Activated CD4-positive, CD25-positive, alpha-beta regulatory T cell treated with anti-CD3 and anti-CD28 coated beads, Interleukin-2, amount 50 U/mL, for 72 hours (primary cell): ENCODE measurements around the gene CPOX.
"Not testable (repeated sequence)": the region's sequence is repeated elsewhere in the genome, so short reads cannot be mapped to it uniquely, and the experiment has no call there.

Experiments
- DNase-seq: peaks from one replicate; pipeline ENCODE4 v3.0.0; 2021

CPOX gene

DNA sequence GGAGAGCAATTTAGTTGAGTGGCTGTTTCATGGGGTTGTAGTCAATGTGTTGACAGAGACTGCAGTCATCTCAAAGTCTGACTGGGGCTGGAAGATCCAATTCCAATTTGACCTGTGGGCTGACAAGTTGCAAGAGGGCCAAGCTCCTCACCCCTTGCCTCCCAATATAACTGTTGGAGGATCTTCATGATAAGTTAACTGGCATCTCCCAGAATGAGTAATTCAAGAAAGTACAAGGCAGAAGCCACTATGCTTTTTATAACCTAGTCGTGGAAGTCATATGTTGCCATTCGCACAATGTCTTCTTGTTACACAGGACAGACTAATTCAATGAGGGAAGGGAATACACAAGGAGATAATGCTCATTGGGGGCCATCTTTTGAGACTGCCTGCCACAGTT lies 32.5 kb downstream of the CPOX start:
- no peak for DNase-seq

- not testable (repeated sequence) for DNase-seq
Measured at GRCh38 chr3:98559769-98560168, 33.6 kb downstream of the CPOX start.

DNA sequence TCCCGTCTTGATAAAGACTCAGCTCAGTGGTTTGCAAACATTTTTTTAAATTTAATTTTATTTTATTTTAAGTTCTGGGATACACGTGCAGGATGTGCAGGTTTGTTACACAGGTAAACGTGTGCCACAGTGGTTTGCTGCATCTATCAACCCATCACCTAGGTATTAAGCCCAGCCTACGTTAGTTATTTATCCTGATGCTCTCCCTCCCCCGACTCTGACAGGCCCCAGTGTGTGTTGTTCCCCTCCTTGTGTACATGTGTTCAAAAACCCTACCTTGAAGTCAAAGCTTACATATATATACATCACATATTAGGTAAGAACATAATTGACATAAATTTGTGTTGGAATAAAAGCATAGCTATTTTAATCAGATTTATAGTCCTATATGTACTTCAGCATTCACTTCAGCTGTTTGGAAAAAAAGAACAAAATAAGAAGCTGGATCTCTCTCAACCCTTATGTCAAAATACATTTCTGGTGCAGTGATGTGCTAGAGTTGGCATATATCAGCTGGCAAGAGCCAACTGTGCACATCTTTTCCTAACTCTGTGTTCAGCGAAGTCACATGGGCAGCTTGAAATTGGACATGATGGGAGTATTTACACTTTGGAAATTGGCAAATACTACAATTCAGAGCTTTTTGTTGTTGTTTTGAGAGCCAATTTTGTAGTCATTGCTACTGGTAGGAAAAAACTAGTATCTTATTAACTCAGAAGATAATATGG lies 35.1 kb downstream of the CPOX start:
- no peak for DNase-seq

- DNase-seq, result no peak
Measured at GRCh38 chr3:98557324-98558010, 35.9 kb downstream of the CPOX start.

DNA sequence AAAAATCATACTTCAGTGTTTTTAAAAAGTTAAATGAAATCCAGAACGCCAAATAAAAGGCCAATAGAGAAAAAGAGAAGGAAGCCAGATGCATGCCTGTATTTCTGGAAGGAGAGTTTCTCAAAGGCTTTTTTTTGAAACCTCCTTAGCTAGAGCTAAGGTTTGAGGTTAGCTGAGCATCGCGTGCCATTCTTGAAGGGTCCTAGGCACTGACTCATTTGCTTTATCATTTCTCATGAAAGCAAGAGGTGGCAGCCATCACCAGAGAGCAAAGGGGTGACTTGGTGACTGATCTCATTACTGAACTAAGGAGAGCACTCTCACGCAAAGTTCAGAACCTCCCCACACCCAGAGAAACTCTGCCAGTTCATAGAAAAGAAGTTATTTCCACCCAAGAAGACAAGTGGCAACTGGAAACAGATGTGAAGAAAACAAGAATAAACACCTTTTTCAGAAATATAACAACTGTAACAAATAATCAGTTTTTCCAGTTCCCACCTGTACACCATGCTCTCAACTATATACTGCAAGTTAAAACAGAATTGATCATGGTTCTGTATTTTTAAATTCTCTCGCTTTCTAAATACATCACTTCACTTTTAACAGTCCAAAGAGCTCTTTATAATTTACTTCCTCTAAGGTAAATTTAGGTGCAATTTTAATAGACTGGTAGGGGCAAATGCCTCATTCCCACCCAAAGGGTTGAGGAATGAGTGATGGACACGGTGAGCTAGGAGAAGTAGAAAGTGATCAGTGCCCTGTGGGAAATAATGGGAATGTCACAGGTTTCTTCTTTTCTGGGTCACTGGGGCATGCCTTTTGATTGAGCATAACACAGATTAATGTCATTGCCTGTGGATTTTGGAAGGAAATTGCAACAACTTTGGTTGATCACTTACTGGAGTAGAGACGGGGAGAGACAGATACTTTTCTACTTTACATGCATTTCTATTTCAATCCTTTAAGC lies 37.0 kb downstream of the CPOX start:
- DNase-seq, result peak; percentile 56

GRCh38 chr3:98555025-98555379 lies 38.4 kb downstream of the CPOX start:
- DNase-seq, result no peak

DNA sequence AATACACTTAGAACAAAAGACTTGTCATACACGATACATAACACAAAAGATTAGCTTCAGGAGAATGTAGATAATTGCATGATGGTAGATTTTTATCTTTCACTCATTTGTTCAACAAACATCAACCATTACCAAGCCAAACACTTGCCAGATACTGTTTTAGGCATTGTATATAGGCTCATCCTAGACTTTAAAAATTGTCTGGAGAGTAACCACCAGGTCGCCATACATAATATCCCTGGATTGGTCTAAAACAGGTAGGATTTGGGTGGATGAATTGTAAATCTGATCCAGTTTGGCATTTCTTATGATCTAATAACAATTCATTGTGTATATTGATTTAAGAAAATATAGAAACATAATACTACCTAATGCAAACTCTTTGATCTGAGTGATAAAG lies 38.8 kb downstream of the CPOX start:
- DNase-seq, result no peak

DNA sequence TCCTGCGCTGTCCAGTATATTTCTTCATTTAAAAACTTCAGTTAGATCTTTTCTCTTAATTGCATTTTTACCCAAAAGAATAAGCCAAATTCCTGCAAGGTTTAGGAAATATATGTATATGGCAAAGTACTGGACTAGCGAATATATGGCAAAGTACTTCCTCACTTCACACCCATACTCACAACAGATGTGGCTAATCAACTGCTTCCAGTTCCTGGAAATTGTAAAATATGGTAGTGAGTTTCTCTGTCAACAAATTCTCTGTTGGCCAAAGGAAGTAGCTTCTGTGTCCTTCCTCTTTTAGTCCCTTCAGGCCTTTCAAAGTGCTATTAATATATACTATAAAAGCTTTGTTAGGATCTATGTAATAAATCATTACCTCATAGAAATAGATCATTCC lies 39.7 kb downstream of the CPOX start:
- no peak for DNase-seq

DNA sequence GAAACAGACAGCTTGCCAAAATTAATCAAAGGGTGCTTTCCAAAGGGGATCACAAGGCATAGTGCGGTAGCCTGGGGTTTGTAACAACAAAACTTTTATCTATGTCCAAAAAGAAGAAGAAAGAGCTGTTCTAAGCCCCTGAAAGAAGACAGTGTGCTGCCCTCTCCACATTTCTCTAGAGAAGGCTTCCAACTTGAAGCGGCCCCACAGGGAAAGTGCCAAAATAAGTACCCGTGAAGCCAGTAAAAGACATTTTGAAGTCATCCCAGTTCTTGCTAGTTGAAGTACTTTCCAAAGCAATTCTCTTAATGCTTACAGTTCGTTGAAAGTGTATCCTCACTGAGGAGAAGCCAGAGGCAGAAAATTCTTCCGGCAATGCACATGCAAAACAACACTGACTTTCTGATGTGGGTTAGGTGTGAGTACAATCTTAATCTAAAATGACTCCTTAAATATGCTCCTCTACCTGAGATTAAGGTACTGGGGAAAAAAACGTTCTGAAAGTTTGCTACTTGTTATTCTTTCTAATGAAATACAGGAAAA lies 40.3 kb downstream of the CPOX start:
- DNase-seq, result no peak

DNA sequence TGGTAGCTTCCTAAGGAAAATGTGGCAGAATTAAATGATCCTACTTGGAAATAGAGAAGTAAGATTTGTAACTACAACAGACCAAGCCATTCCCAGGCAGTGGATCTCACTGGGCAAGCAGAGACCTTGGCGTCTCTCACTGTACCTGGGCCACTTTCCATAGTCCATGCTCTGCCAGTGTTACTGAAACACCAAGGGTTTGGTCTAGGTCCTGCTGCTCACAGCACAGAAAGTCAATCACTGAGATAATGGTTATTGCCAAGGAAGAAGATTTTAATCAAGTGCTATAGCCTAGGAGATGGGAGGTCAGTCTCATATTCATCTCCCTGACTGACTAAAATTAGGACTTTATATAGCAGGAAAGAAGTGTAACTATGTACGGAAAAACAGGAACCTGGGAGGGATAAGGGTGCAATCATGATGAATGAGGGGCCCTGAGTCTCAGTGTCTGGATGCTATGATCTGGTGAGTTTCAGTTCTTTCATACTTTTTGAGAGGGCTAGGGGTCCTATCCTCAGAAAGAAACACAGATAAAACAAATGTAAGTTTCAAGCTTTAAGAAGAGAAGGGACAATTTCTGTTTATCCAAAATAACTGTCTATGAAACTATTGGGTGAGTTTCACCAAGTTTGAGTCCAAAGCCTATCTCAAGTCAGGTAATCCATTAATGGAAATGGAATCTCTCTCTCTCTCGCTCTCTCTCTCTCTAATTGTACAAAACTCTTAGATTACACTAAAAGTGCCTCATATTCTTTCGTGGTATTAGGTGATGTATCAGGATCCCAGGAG lies 41.0 kb downstream of the CPOX start:
- DNase-seq, result no peak

- DNase-seq, result no peak
Measured at GRCh38 chr3:98551754-98552153, 41.7 kb downstream of the CPOX start.

GRCh38 chr3:98551236-98551635 lies 42.2 kb downstream of the CPOX start:
- no peak for DNase-seq

- no peak for DNase-seq
Measured at GRCh38 chr3:98550833-98551232, 42.6 kb downstream of the CPOX start.

DNA sequence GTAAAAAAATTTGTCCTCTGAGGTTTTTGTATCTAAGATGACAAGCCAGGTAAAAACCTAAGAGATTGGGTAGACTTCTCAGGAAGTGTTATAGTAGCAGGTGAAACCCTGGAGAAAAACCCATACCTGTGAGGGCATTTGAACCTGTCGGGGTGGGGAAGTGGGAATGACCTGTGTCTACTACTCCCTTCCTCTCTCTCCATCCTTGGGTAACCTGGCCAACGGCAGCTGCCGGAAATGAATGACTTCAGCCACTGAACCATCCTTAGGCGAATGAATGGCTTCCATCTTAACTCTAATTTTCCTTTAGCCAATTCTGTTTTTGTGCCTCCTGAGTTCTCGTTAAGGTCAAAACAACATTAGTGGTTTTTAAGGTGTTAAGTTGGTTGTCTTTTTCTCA lies 44.9 kb downstream of the CPOX start:
- DNase-seq, result no peak

DNA sequence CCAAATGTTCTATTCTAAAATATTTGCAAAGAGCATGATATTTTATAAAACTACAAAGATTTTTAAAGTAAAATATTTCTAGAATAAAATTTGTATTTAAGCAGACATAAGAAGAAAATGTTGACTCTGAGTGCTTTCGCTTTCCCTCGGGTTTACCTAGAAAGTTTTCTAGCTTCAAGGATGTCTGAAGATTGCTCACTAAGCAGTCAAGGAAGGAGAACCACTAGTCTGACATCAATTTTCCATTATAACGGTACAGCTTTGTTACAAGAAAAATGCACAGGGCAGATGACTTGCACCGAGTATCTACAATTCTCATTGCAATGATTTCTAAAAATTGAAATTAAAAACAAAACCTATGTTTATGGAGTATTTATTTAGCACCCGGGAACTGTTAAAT lies 47.5 kb downstream of the CPOX start:
- DNase-seq, result no peak

GRCh38 chr3:98542623-98543022 lies 50.8 kb downstream of the CPOX start:
- DNase-seq, result no peak

DNA sequence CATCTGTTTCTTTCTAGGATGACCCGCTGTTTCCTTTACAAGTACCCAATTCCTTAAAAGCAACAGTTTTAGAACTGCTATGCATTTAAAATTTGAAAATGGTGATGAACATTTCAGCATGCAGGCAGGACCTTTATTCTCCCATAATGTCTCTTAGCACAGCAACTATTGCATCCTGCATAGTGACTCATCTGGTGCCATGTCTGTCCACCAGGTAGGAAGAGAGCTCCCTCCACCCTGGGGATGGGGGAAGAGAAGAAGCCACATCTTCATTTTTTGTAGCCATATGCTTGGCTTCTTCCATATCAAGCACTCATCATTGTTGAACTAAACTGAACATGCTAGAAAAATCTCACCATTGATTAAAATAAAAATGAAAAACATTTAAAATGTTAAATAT lies 51.7 kb downstream of the CPOX start:
- DNase-seq, result no peak

- DNase-seq, result no peak
Measured at GRCh38 chr3:98540346-98540745, 53.1 kb downstream of the CPOX start.

DNA sequence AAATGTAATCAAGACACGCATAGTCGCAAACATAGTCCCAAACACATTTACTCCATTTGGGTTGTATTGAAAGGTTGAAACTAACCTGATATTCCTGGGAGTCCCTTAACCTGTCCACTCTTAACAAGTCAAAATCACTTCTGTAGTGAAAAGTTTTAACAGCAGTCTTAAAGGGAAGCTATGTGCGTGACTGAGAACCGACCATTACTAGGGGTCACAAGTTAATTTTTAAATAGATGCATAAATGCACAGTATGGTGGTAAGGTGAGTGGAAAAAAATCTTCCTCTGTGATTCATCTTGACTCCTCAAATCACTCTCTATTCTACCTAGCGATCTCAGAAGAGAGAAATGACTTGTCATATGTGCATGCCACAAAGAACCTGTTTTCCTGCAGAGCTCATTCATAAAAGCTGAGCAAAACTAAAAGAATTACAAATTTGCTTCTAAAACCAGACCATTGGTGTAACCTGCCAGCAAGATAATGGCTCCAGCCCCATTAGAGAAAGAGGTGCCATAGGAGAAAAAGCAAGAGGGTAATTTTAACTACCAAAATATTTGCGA lies 56.9 kb downstream of the CPOX start:
- no peak for DNase-seq

DNA sequence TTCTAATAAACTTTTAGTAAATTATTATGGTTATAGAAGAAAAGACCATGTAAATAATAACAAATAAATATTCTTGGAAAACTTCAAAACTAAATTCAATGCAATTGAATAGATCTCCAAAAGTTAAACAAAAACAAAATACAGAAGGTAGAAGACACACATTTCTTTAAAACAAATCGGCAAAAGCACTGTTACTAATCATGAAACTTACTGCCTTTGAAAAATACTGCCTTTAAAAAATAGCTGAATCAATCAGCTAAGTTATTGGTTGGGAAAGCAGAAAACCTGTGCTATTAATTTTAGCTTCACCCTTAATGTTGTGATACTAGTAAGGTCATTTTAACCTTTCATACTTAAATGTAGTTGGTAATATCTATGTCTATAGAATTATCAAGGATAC lies 58.7 kb downstream of the CPOX start:
- no peak for DNase-seq

- DNase-seq, result no peak
Measured at GRCh38 chr3:98534168-98534567, 59.2 kb downstream of the CPOX start.
